ENCODE results near the gene CEP112.

The CEP112 gene

DNA sequence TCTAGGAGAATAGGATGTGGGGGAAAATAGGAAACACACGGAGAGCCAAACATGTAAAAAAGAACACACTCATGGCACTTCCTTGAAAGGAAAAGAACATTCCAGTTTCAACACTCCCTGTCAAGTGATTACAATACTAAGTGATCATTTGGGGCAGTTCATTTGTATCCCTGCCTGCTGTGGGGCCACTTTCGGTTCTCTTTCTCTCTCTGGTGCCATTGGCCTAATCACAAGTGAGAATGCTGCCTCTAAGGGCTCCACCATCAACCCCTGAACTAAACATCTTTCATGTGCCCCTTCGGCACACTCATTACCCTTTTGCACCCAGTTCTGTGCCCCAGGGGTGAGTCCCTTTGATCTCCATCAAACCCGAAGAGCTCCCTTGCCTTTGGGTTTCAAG lies 197.3 kb downstream of the CEP112 start:
- no peak for DNase-seq (ENCODE audit: low read depth in 2 of 3, low spot score in 1 of 3)

DNA sequence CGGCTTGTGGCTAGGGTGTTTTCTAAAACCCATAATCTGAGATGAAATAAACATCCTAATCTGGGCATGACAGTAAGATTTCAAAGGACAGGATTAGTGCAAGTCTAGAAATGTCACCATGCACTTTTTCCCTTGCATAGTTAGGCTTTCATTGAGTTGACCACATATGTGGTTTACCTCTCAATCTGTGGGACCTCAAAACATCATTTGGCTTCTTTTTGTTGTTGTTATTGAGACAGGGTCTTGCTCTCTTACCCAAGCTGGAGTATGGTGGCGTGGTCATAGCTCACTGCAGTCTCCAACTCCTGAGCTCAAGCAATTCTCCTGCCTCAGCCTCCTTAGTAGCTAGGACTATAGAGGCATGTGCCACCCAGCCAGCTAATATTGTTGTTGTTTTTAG lies 197.8 kb downstream of the CEP112 start:
- no peak for DNase-seq (ENCODE audit: low read depth in 2 of 3, low spot score in 1 of 3)

DNA sequence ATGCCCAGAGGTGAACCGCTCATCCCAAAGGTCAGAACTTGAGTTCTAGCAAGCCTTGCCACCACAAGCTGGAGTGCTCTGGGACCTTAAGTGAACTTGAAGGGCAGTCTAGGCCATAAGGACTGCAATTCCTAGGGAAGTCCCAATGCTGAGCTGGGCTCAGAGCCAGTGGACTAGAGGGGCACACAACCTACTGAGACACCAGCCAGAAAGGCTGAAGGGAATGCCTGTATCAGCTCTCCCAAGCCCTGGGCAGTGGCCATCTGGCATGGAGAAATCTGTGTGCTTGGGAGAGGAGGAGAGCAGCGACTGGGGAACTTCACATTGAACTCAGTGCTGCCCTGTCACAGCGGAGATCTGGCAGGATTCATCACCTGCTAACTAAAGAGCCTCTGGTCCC lies 201.3 kb downstream of the CEP112 start:
- no peak for DNase-seq (ENCODE audit: low read depth in 2 of 3, low spot score in 1 of 3)

DNA sequence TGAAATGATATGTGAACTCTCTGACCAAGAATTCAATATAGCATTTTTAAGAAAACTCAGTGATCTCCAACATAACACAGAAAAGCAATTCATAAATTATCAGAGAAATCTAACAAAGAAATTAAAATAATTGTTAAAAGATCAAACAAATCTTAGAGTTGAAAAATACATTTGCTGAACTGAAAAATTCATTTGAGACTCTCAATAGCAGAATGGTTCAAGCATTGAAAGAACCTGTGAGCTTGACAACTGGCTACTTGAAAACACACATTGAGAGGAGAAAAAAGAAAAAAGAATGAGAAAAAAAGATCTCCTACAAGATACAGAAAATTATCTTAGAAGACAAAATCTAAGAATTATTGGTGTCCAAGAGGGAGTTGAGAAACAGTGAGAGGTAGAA lies 203.5 kb downstream of the CEP112 start:
- DNase-seq (ENCODE audit: low read depth in 2 of 3, low spot score in 1 of 3): no peak

DNA sequence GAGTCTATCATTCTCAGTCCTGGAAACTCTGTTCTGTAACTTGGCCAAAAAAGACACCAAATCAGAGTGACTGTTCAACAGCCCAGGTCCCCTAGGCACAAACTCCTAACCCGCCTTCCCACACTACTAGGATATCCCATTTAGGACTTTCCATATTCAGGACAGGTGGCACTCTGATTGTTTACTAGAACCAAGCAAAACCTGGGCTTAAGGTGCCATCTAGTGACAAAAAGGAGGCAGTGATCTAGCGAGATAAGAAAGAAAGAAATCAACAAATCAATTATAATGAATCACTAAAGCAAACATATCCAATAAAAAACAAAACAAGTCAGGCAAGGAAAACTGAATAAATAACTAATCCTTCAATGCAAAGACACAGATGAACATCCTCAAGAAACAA lies 203.9 kb downstream of the CEP112 start:
- DNase-seq (ENCODE audit: low read depth in 2 of 3, low spot score in 1 of 3): peak in 1 of 3 donors; percentile 1

DNA sequence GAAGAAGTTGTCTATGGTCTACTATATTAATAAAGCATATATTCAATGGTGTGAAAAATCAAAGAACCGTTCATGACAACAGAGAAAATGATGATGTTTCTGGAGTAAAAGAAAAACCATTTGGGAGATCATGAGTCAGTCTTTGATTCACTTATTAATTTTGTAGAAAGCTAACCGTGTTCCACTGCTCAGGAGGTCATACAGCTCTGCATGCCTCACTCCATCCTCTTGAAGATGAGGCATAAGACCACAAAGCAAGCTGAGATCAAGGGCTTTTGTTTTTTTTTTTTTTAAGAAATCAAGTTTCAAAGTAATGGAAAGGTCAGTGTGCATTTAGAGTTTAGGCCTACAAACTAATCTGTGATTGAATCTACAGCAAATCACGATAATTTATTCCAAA lies 206.4 kb downstream of the CEP112 start:
- DNase-seq (ENCODE audit: low read depth in 2 of 3, low spot score in 1 of 3): no peak

DNA sequence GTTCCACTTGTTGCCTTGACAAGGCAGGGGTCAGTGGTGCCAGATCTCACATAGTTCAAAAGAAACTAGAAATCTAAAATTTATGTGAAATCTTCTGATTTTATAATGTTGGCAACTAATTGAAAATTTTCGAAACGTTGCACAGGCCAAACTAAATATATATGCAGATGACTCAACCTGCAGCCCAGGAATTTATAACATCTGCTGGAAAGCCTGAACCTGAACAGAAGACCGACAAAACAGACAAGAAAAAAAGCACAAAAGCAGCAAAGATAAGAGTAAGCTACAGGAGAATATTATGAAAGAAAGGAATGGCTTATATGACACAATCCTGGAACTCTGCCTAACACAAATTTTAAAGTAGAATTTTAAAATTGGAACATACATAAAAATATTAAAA lies 207.6 kb downstream of the CEP112 start:
- no peak for DNase-seq (ENCODE audit: low read depth in 2 of 3, low spot score in 1 of 3)

DNA sequence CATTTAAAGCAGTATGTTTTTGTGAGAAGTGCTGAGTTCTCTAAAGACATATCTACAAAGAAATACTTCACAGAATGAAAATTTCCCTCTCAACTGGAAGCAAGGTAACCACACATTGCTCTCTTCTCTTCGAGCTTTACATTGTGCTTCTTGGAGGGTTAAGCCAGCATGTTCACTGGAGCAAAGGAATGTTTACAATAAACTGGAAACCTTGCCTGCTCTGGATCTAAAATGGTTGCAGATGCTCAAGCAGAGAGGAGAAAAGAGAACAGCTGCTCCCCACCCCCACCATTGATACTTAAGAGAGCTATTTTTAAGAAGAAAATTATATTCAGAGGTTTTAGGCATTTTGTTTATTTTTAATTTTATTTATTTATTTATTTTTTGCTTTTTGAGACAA lies 213.1 kb downstream of the CEP112 start:
- DNase-seq (ENCODE audit: low read depth in 2 of 3, low spot score in 1 of 3): no peak

DNA sequence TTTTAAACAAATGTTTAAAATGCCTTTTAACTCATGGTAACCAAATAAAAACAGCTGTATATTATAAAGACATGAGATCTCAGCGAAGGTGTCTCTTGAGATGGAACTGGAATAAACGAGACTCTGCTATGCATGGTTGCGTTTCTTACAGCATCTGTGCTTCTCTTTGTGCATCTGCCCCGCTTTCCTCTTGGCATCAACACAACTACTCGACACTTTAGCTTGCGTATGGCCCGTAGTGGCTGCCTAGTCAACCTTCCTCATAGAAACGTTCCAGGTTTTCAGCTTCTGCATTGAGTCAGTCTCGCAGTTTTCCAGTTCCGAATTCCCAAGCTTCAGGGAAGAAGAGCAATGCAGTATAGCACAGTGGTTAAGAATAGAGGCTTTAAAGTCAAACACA lies 214.9 kb downstream of the CEP112 start:
- no peak for DNase-seq (ENCODE audit: low read depth in 2 of 3, low spot score in 1 of 3)

DNA sequence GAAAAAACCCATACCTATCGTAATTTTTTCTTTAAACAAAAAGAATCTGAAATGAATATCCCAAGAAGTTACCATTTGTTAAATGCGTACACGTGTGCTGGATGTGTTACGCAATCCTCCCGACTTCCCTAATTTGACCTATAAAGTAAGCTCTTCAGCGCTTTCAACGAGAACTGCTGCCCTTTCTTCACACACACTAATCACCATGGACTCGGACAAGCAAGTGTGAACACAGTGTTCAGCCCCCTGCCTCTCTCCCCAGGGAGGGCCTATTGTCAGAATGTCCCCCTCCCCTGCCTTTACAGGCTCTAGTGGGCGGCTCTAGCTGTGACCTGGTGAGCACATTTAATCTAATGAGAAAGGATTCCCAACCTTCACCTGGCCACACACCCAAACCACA lies 216.1 kb downstream of the CEP112 start:
- DNase-seq (ENCODE audit: low read depth in 2 of 3, low spot score in 1 of 3): no peak

DNA sequence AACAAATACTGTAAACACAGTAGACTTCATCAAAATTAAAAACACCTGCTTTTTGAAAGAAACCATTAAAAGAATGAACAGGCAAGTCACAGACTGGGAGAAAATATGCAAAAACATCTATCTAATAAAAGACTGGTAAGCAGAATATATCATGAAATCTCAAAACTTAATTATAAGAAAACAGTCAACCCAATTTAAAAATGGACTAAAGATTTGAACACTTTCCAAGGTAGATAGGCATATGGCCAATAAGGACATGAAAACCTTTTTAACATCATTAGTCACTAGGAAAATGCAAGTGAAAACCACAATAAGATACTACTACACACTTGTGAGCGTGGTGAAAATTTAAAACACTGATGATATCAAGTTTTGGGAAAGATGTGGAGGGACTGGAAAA lies 218.7 kb downstream of the CEP112 start:
- DNase-seq (ENCODE audit: low read depth in 2 of 3, low spot score in 1 of 3): no peak

DNA sequence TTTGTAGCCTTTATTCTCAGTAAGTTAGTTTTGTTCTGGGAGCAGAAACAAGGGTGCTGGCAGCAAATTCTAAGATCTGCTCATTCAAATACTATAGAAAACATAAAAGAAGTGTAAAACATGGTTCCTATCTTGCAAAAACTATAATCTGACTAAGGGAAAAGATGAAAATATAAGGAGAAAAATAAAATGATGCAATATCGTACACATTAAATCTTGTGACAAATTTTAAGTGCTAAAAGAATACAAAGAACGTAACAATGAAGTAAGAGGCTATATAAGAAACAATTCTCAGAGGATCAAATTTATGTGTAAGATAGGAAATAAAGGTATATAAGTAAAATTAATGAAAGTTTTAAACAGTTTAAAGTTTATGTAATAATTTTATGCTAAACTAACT lies 224.6 kb downstream of the CEP112 start:
- DNase-seq (ENCODE audit: low read depth in 2 of 3, low spot score in 1 of 3): no peak

DNA sequence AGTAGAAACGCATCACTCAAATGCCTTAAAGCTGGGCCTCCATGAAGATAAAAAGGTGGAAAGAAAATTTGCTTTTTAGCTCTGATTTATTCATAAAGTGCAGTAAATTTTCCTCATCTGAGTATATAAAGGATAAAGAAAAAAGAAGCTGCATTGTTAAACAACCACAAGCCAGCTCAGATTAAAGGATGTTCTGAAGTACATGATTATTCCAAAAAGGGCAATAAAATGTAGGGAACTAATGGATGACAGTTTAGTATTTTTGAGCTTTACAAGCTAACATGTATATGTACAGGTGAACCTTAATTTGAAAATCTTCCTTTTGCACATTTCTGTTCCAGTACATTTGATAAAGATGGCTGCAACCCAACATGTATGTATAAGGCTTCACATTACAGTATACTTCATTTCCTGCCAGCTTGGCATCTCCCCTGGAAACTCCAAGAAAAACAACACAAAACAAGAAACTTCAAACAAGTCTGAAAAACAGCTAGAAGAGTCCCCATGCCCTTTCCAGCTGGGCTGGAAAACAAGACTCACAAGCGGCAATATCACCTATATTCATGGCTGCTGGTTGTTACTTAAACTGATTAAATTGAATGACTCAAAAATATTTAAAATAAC lies 225.7 kb downstream of the CEP112 start:
- no peak for DNase-seq (ENCODE audit: low read depth in 2 of 3, low spot score in 1 of 3)

DNA sequence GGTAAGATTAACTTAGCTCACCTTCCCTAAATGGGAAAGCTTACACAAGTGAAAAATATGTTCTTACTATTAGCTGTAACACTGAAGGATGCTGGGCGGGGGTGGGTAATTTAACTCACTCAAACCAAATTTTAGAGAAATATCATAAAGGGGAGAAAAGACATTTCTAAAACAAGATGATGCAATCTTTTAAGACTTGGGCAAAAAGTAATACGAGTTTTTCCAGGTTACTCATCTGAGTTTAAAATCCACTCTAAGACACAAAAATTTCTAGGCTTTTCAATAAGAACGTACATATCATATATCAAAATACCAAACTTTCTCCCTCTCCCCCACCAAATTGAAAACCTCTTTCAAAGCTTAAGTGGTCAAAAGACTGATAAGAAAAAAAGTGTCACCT lies 228.8 kb downstream of the CEP112 start:
- no peak for DNase-seq (ENCODE audit: low read depth in 2 of 3, low spot score in 1 of 3)

DNA sequence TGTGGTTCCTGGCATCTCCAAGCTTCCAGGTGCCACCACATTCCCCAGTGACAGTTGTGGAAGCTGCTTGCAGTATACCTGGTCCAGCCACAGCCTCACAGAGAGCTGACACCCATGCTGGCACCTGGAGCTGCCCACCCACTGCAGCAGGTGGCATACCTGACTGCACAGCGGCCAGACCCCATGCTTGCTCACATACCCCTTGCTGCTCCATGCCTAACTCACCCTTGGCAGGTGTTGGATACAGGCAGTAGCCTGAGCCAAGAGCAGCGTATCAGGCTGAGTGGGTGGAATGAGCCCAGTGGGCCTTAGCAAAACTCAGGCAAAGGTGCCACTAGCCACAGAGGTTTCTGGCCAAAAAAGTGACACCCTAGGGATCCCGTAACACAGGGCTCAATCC lies 232.3 kb downstream of the CEP112 start:
- DNase-seq (ENCODE audit: low read depth in 2 of 3, low spot score in 1 of 3): no peak

DNA sequence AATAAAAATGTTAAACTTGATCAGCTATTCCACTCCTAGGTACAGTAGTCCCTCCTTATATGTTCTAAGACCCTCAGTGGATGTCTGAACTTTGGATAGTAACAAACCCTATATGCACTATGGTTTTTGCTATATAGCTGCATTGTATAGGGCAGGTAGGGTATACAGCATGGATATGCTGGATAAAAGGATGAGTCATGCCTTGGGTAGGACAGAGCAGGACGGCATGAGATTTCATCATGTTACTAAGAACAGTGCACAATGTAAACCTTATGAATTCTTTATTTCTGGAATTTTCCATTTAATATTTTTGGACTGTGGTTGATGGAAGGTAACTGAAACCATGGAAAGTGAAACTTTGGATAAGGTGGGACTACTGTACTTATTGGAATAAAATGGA lies 235.1 kb downstream of the CEP112 start:
- DNase-seq (ENCODE audit: low read depth in 2 of 3, low spot score in 1 of 3): no peak

DNA sequence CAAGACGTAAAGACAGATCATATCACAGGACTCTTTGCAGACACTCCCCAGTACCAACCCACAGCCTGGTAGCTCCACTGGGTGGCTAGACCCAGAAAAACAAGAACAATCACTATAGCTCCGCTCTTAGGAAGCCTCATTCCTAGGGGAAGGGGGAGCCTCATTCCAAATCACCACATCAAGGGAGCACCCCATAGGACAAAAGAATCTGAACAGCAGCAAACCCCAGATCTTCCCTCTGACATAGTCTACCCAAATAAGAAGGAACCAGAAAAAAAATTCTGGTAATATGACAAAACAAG lies 237.8 kb downstream of the CEP112 start:
- no peak for DNase-seq (ENCODE audit: low read depth in 2 of 3, low spot score in 1 of 3)

DNA sequence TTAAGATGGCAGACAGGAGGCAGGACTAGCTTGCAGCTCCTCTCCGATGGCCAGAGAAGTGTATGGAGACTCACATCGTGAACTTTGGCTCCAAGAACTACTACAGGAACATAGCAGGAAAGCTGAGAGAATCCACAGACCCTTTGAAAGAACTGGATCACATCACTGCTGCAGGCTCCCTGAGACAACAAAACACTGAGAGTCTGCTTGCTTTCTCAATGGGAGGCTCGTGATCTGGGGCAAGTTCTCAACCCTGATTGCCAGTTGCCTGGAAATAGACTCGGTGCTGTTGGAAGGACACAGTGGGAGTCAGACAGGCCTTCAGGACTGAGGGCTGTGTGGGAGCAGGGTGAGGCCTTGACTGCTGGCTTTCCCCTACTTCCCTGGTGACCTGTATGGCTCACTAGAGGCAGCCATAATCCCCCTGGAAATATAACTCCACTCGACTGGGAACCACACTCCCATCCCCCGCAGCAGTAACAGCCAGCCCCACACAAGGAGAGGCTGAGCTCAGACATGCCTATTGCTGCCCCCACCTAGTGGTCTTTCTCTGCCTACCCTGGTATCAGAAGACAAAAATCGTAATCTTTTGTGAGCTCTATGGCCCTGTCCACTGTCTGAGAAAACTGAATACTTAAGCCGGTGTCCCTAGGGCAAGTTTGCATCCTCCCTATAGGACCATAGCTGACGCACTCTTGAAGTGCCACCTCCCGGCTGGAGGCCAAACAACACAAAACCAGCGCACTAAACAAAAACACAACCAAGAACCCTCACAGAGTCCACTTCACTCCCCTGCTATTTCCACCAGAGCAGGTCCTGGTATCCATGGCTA lies 238.4 kb downstream of the CEP112 start:
- no peak for DNase-seq (ENCODE audit: low read depth in 2 of 3, low spot score in 1 of 3)

DNA sequence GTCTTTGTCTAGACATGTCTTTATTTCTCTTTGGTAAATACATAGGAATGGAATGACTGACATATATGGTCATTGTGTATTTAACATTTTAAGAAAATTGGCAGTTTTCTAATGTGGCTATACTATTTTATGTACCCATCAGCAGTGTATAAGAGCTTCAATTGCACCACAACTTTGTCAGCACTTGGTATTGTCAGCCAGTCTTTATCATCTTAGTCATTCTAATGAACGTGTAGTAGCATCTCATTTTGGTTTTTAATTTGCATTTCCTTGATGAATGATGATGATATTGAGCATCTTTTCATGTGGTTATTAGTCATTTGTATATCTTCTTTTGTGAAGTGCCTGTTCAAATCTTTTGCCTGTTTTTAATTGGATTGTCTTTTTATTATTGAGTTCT lies 239.3 kb downstream of the CEP112 start:
- no peak for DNase-seq (ENCODE audit: low read depth in 2 of 3, low spot score in 1 of 3)

DNA sequence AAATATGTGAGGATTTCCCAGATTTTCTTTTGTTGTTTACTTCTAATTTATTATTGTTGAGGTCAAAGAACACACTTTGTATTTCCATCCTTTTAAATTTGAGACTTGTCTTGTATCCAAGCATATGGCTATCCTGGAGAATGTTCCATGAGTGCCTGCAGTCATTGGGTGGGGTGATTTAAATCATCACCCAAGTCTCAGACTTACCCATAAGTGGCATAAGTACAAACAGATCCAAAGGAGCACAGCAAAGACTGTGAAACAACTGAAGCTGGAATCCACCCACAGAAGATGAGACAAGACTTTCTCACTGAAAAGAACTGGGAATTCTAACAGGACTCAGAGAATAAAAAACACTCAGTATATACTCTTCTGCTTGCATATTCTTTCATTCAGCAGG lies 239.9 kb downstream of the CEP112 start:
- DNase-seq (ENCODE audit: low read depth in 2 of 3, low spot score in 1 of 3): no peak

DNA sequence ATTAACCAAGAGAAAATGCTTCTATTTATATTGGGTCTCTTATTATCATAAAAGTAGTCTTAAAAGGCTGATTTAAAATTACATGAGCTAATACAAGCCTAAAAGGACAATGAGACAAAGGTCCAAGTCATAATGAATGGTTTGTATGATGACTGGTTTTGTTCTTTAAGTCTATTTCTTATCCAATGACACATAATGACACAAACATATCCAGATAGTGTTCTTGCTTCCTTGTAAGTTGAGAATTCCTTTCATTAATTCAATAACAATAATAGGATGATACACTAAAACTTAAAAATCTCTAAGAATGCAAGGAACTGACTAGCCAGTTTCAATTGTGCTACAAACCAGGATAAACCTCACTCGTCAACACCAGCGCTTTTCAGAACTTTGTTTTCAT lies 244.1 kb downstream of the CEP112 start:
- DNase-seq (ENCODE audit: low read depth in 2 of 3, low spot score in 1 of 3): no peak

DNA sequence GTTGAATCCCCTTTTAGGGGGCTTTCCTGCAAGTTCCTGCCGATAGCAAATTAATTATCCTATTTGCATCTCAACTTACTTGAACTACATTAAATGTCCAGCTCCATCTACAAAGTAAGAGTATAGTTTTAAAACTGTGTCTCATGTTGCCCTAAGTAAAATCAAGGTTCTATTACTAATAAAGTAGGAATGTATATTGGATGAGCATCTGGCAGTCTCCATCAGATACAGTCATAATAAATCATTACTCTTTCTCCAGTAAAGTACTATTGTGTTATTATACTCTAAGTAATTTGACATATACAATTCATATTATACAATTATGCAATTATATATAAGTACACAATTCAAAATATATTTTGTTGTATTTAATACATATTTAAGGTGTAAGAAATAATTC lies 249.3 kb downstream of the CEP112 start:
- DNase-seq (ENCODE audit: low read depth in 2 of 3, low spot score in 1 of 3): no peak

DNA sequence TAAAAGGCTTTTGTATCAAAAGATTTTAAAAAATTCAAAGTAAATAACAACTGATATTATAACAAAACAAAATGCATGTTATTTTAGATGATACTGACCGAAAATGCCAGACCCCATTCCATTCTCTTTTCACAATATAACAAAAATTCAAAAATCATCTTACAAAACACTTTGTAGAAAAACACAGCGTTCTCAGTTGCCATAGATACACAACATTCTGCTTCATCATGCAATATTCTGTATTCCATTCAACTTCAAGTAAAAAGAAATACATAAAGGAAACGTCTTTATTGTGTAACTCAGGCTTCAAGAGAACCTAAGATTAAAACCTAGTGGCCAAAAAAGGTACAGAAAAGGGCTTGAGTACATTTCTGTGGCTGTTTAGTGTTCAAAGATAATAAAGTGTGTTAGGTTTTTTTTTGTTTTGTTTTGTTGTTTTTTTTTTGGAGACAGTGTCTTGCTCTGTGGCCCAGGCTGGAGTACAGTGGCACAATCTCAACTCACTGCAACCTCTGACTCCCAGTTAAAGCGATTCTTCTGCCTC lies 250.5 kb downstream of the CEP112 start:
- no peak for DNase-seq (ENCODE audit: low read depth in 2 of 3, low spot score in 1 of 3)

All from stimulated activated CD4-positive, alpha-beta T cell treated with anti-CD3 and anti-CD28 coated beads, Interleukin-12 subunit alpha, Interleukin-12 subunit beta, amount 100 ng/mL, for 48 hours (primary cell).